HUES6 (cell line): Measurements from ENCODE around the gene ESRRG.

Experiments
- H3K27ac ChIP-seq: 2 replicates; pipeline ENCODE4 v1.7.0; 2013; ENCODE audit warnings: low read depth, mild to moderate bottlenecking, low read length, inconsistent platforms
- H3K27me3 ChIP-seq: 2 replicates; pipeline ENCODE4 v1.6.1; 2013; ENCODE audit warnings: low read length; ENCODE audit not compliant: control insufficient read depth, insufficient read depth
- H3K36me3 ChIP-seq: 2 replicates; pipeline ENCODE4 v1.6.1; 2013; ENCODE audit warnings: low read length; ENCODE audit not compliant: control insufficient read depth, insufficient read depth
- H3K4me1 ChIP-seq: 2 replicates; pipeline ENCODE4 v1.6.1; 2013; ENCODE audit warnings: low read length; ENCODE audit not compliant: control insufficient read depth, insufficient read depth
- H3K4me3 ChIP-seq: 2 replicates; pipeline ENCODE4 v1.5.1; 2013; ENCODE audit warnings: low read depth, low read length
- H3K9ac ChIP-seq: one replicate; pipeline ENCODE4 v1.6.1; 2013; ENCODE audit warnings: mild to moderate bottlenecking, low read length
- H3K9me3 ChIP-seq: 2 replicates; pipeline ENCODE4 v1.6.1; 2013; ENCODE audit warnings: low read depth, low read length; ENCODE audit not compliant: control insufficient read depth, insufficient read depth

The ESRRG gene

GRCh38 chr1:216666441-216666840 is 56.8 kb downstream of the ESRRG start:
- H3K4me1 ChIP-seq: no peaks in the 10 kb centered on the region
- no peak overlapping the region for H3K4me3 ChIP-seq
- no peaks in the 10 kb centered on the region for H3K27me3 ChIP-seq
- no peaks in the 10 kb centered on the region for H3K9me3 ChIP-seq
- H3K9ac ChIP-seq: no peak overlapping the region
- no peak overlapping the region for H3K27ac ChIP-seq
- H3K36me3 ChIP-seq: no peaks in the 10 kb centered on the region

GRCh38 chr1:216665856-216666255 is 57.4 kb downstream of the ESRRG start:
- Histone ChIP-seq H3K9me3 (no peaks in the 10 kb centered on the region), H3K27me3 (no peaks in the 10 kb centered on the region), H3K4me1 (no peaks in the 10 kb centered on the region), H3K4me3 (no peak overlapping the region), H3K9ac (no peak overlapping the region), H3K27ac (no peak overlapping the region), H3K36me3 (no peaks in the 10 kb centered on the region)

DNA sequence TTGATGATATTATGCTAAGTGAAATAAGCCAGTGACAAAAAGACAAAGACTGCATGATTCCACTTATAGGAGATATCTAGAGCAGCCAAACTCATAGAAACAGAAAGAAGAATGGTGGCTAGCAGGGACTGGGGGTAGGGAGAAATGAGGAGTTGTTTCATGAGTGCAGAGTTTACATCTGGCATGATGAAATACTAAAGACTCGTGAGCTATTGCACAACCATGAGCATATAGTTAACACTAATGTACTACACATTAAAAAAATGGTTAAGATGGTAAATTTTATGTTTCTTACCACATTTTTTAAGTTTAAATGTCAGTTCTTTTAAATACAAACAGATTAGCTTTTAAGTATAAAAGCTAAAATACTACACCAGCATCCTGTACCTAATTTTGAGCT is 57.8 kb downstream of the ESRRG start:
- no peaks in the 10 kb centered on the region for H3K36me3 ChIP-seq
- H3K27me3 ChIP-seq: no peaks in the 10 kb centered on the region
- no peaks in the 10 kb centered on the region for H3K9me3 ChIP-seq
- H3K4me3 ChIP-seq: no peak overlapping the region
- no peaks in the 10 kb centered on the region for H3K4me1 ChIP-seq
- no peak overlapping the region for H3K9ac ChIP-seq
- H3K27ac ChIP-seq: no peak overlapping the region

- Histone ChIP-seq H3K27me3 (no peaks in the 10 kb centered on the region), H3K9me3 (no peaks in the 10 kb centered on the region), H3K4me3 (no peak overlapping the region), H3K27ac (no peak overlapping the region), H3K36me3 (no peaks in the 10 kb centered on the region), H3K9ac (no peak overlapping the region), H3K4me1 (no peaks in the 10 kb centered on the region)
These were observed 60.5 kb downstream of the ESRRG start for GRCh38 chr1:216662681-216663080.

DNA sequence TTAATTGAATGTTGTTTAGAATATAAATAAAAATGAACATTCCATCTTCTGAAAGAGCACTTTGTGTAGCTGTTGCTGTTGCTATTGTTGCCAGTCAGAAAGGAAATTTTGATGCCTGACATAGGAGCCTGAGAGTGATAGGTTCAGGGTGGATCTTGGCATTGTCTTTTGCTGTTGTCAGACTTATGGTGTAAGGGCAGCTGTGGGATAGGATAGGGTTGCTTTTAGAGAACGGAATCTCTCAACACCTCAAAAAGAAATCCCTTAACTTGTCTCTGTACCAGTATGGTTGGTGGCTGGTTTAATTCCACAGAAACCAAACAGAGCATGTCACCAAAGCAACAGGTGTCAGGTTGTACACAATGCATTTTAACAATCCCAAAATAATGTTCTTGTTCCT is 62.7 kb downstream of the ESRRG start:
- Histone ChIP-seq H3K4me3 (no peak overlapping the region), H3K4me1 (no peaks in the 10 kb centered on the region), H3K9ac (no peak overlapping the region), H3K36me3 (no peaks in the 10 kb centered on the region), H3K27me3 (no peaks in the 10 kb centered on the region), H3K27ac (no peak overlapping the region), H3K9me3 (no peaks in the 10 kb centered on the region)

DNA sequence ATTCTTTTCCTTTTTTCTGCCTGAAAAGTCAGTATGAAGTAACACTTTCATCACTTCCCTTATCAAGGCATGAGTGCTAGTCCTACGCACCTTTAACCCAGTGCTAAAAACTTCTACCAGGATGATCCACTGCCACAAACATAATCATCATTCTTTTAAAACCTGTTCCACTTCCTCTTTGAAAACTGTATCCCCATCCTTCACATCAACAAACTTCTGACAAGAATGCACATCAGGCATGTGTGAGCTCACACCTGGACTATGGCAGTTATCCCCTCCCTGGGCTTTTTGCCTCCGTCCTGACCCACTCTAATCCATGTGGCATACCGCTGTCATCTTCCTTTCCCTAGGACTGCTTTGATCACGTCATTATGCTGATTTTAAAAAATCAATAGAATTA is 70.2 kb downstream of the ESRRG start:
- no peak overlapping the region for H3K9ac ChIP-seq
- H3K27me3 ChIP-seq: no peaks in the 10 kb centered on the region
- H3K27ac ChIP-seq: no peak overlapping the region
- no peaks in the 10 kb centered on the region for H3K9me3 ChIP-seq
- no peak overlapping the region for H3K4me3 ChIP-seq
- no peaks in the 10 kb centered on the region; the same call in 1 of the 2 replicates for H3K4me1 ChIP-seq
- no peaks in the 10 kb centered on the region for H3K36me3 ChIP-seq

DNA sequence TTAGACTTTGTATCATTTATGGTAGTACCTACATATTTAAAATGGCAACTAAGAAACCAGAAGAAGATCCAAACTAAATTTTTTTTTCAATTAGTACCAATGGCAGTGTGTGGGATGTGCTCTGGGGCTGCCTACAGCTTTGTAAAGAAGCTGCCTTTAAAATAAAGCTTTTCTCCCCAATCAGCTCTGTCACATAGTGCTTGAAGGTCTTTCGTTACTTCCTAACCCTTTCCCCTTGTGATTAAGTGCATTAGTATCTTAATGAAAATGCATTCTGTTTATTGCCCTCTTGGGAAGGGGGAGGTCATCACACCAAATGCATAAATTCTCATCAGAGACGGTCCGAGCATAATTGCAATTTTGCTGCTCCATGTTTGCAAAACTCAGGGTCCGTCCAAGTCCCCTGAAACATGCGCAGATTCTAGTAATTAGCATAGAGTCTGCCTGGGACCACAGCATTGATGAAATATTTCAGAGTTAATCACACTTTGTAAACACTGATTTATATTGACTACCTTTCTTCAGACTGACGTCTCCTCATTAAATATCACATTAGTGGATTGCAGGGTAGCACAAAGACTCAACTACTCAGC is 71.3 kb downstream of the ESRRG start:
- Histone ChIP-seq H3K9ac (no peak overlapping the region), H3K9me3 (no peaks in the 10 kb centered on the region), H3K4me1 (no peaks in the 10 kb centered on the region; the same call in 1 of the 2 replicates), H3K27me3 (no peaks in the 10 kb centered on the region), H3K4me3 (no peak overlapping the region), H3K36me3 (no peaks in the 10 kb centered on the region), H3K27ac (no peak overlapping the region)

DNA sequence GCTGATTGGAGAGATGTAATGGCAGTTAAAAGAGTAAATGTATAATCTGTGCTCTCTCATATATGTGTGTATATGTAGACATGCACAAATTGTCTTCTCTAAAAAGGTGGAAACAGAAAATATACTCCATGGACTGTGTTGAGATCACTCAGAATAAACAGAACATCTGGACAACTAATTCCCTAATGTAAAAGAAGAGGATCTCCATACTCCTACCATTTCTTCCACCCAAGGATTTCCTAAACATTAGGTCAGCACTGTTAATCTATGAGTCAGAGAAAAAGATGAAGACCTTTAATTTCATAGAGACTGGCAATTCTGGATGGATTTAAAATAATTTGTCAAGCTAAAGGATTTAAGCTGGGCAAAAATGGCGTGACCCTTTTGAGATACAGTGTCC is 80.1 kb downstream of the ESRRG start:
- Histone ChIP-seq H3K9ac (no peak overlapping the region), H3K4me1 (no peaks in the 10 kb centered on the region), H3K4me3 (no peak overlapping the region), H3K27ac (no peak overlapping the region), H3K27me3 (no peaks in the 10 kb centered on the region), H3K9me3 (no peaks in the 10 kb centered on the region), H3K36me3 (no peaks in the 10 kb centered on the region)

GRCh38 chr1:216641669-216642460 is 81.4 kb downstream of the ESRRG start:
- no peak overlapping the region for H3K27ac ChIP-seq
- H3K27me3 ChIP-seq: no peaks in the 10 kb centered on the region
- no peaks in the 10 kb centered on the region for H3K9me3 ChIP-seq
- H3K36me3 ChIP-seq: no peaks in the 10 kb centered on the region
- H3K4me3 ChIP-seq: no peak overlapping the region
- H3K4me1 ChIP-seq: no peaks in the 10 kb centered on the region
- H3K9ac ChIP-seq: no peak overlapping the region

DNA sequence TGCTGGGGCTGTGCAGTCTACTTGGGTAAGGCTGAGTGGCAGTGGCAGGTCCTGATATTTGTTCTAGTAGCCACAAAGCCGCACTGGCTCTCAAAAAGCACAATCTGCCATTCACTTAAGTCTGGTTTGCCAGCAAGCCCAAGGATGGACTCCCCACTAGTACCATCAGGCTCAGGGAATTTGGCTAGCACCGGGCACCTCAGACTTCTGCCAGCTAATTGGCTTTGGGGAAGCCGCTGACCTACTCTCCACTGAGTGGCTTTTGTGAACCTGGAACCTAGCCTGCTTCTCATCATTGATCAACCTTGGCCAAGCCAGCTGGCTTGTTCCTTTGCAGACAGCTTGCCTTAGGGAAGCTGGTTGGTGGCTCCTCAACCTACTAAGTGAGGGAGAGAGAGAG is 83.1 kb downstream of the ESRRG start:
- H3K9me3 ChIP-seq: no peaks in the 10 kb centered on the region
- H3K4me3 ChIP-seq: no peak overlapping the region
- no peak overlapping the region for H3K27ac ChIP-seq
- H3K36me3 ChIP-seq: no peaks in the 10 kb centered on the region
- H3K9ac ChIP-seq: no peak overlapping the region
- H3K27me3 ChIP-seq: no peaks in the 10 kb centered on the region
- no peaks in the 10 kb centered on the region for H3K4me1 ChIP-seq

- Histone ChIP-seq H3K9ac (no peak overlapping the region), H3K4me1 (no peaks in the 10 kb centered on the region), H3K36me3 (no peaks in the 10 kb centered on the region), H3K4me3 (no peak overlapping the region), H3K27me3 (no peaks in the 10 kb centered on the region), H3K9me3 (no peaks in the 10 kb centered on the region), H3K27ac (no peak overlapping the region)
These were observed 90.2 kb downstream of the ESRRG start for GRCh38 chr1:216632980-216633379.
